ENCODE results near the gene SZT2. TPM values are rescaled to one million over a fixed set of nuclear protein-coding genes. Genes with fewer than 3 reads are reported as not detected.

The SZT2 gene
- total RNA-seq, 4 donors from 2014 or later = 49.2 to 68.7 (median 57.3) TPM

- H3K9me3 ChIP-seq = no peaks in the 10 kb centered on the region
- no peak for DNase-seq (ENCODE audit: low spot score in 2 of 2)
- no peak for TF ChIP-seq POLR2A (IDR thresholded peaks at IDR 0.05)
- TF ChIP-seq EP300 (IDR thresholded peaks at IDR 0.05) = no peak
- TF ChIP-seq CTCF (IDR thresholded peaks at IDR 0.05) = no peak
- H3K4me3 ChIP-seq = no peak overlapping the region
- peaks cover 0 to 55% (median 26%) of the 10 kb centered on the region in 3 donors for H3K36me3 ChIP-seq
- H3K27me3 ChIP-seq = no peaks in the 10 kb centered on the region
- WGBS, 2 donors = 52 to 59% methylated on average over 4 of the region's 4 CpGs
- H3K4me1 ChIP-seq = peaks cover 0 to 20% (median 2%) of the 10 kb centered on the region in 4 donors
- no peak overlapping the region for H3K27ac ChIP-seq
These were observed 29.1 kb upstream of the SZT2 start for GRCh38 chr1:43360616-43361015.

- 49 to 68% methylated on average over 9 of the region's 9 CpGs for WGBS, 2 donors
These were observed 26.3 kb upstream of the SZT2 start for GRCh38 chr1:43363283-43363934.

GRCh38 chr1:43363935-43364525, 25.7 kb upstream of the SZT2 start:
- no peak overlapping the region for H3K4me3 ChIP-seq
- 79 to 84% methylated on average over 5 of the region's 5 CpGs for WGBS, 2 donors
- H3K27ac ChIP-seq = peak overlapping the region in 1 of 4 donors; percentile 36
- DNase-seq (ENCODE audit: low spot score in 2 of 2) = no peak
- TF ChIP-seq POLR2A (IDR thresholded peaks at IDR 0.05) (no peak), EP300 (IDR thresholded peaks at IDR 0.05) (no peak), CTCF (IDR thresholded peaks at IDR 0.05) (no peak)
- no peaks in the 10 kb centered on the region for H3K27me3 ChIP-seq
- peaks cover 0 to 58% (median 26%) of the 10 kb centered on the region in 3 donors for H3K36me3 ChIP-seq
- peaks cover 0 to 32% (median 20%) of the 10 kb centered on the region in 4 donors for H3K4me1 ChIP-seq
- H3K9me3 ChIP-seq = no peaks in the 10 kb centered on the region

More at GRCh38 chr1:43363283-43363934, 26.3 kb upstream of the SZT2 start:
- Histone ChIP-seq H3K4me3 (no peak overlapping the region), H3K27ac (peak overlapping the region in 2 of 4 donors; percentile 28 to 36), H3K27me3 (no peaks in the 10 kb centered on the region), H3K9me3 (no peaks in the 10 kb centered on the region), H3K36me3 (peaks cover 0 to 58% (median 26%) of the 10 kb centered on the region in 3 donors), H3K4me1 (peaks cover 0 to 29% (median 14%) of the 10 kb centered on the region in 4 donors)
- TF ChIP-seq EP300 (IDR thresholded peaks at IDR 0.05) (no peak), CTCF (IDR thresholded peaks at IDR 0.05) (no peak), POLR2A (IDR thresholded peaks at IDR 0.05) (no peak)
- no peak for DNase-seq (ENCODE audit: low spot score in 2 of 2)

GRCh38 chr1:43365678-43366077, 24.0 kb upstream of the SZT2 start:
- Histone ChIP-seq H3K4me3 (no peak overlapping the region), H3K36me3 (peaks cover 0 to 53% (median 26%) of the 10 kb centered on the region in 3 donors), H3K27ac (peak overlapping the region in 3 of 4 donors; percentile 98), H3K4me1 (peaks cover 0 to 41% (median 20%) of the 10 kb centered on the region in 4 donors), H3K27me3 (no peaks in the 10 kb centered on the region), H3K9me3 (no peaks in the 10 kb centered on the region)
- 65% methylated on average over 2 of the region's 2 CpGs for WGBS, 2 donors
- DNase-seq (ENCODE audit: low spot score in 2 of 2) = no peak
- TF ChIP-seq CTCF (IDR thresholded peaks at IDR 0.05) (no peak), POLR2A (IDR thresholded peaks at IDR 0.05) (no peak), EP300 (IDR thresholded peaks at IDR 0.05) (no peak)

- Histone ChIP-seq H3K4me3 (peak overlapping the region in 3 of 4 donors; percentile 7 to 97 (median 80)), H3K4me1 (peaks cover 0 to 42% (median 20%) of the 10 kb centered on the region in 4 donors), H3K27me3 (no peaks in the 10 kb centered on the region), H3K9me3 (no peaks in the 10 kb centered on the region), H3K36me3 (peaks cover 0 to 48% (median 26%) of the 10 kb centered on the region in 3 donors), H3K27ac (peak overlapping the region; percentile 88 to 98 (median 98))
- no peak for DNase-seq (ENCODE audit: low spot score in 2 of 2)
- TF ChIP-seq CTCF (IDR thresholded peaks at IDR 0.05) (no peak), EP300 (IDR thresholded peaks at IDR 0.05) (no peak), POLR2A (IDR thresholded peaks at IDR 0.05) (no peak)
- WGBS, 2 donors = 38 to 40% methylated on average over 11 of the region's 11 CpGs
These were observed 23.5 kb upstream of the SZT2 start for GRCh38 chr1:43366179-43366578.

All from tibial nerve (tissue), 4 donors.